A673 (cell line): ENCODE results near the gene CLTA. TPM values are rescaled to one million over a fixed set of nuclear protein-coding genes. Genes with fewer than 3 reads are reported as not detected.

Experiments
- BruUV-seq: library from RNA; stranded (reverse); fragments of 400-500 nt; replicated peaks from 2 replicates; lab custom pipeline; 2021; lab: Mats Ljungman, UMichigan
- CTCF ChIA-PET: fragments of 300-600 bp; sonication (Branson Sonifier 250); formaldehyde crosslinking; loops from one replicate; lab custom pipeline; 2022; ENCODE audit warnings: antibody characterized with exemption; lab: Charles Lee
- POLR2A ChIA-PET: fragments of 300-600 bp; sonication (Branson Sonifier 250); formaldehyde crosslinking; loops from one replicate; lab custom pipeline; 2022; ENCODE audit warnings: antibody characterized with exemption; ENCODE audit not compliant: low non-redundant PET; lab: Charles Lee
- DNase-seq: peaks from one replicate; pipeline ENCODE4 v3.0.0-alpha.2; 2015; ENCODE audit warnings: low spot score
- H3K27ac ChIP-seq: fragments of 200-600 bp; sonication (generic); 2 replicates; pipeline ENCODE4 v1.5.1; 2016; ENCODE audit warnings: mixed run types, low read depth, mild to moderate bottlenecking, mixed read lengths, antibody characterized with exemption, low read length; ENCODE audit not compliant: poor library complexity, severe bottlenecking
- H3K27me3 ChIP-seq: fragments of 200-600 bp; sonication (generic); replicated peaks from 2 replicates; pipeline ENCODE4 v1.6.1; 2017; ENCODE audit warnings: mixed run types, low read depth, mild to moderate bottlenecking, mixed read lengths, antibody characterized with exemption, low read length; ENCODE audit not compliant: insufficient read depth, poor library complexity
- H3K36me3 ChIP-seq: fragments of 200-600 bp; sonication (generic); 2 replicates; pipeline ENCODE4 v1.6.1; 2016; ENCODE audit warnings: mixed run types, mild to moderate bottlenecking, mixed read lengths, antibody characterized with exemption, low read length; ENCODE audit not compliant: insufficient read depth, poor library complexity, severe bottlenecking
- H3K4me1 ChIP-seq: fragments of 200-600 bp; sonication (generic); 2 replicates; pipeline ENCODE4 v1.6.1; 2017; ENCODE audit warnings: mixed run types, mild to moderate bottlenecking, mixed read lengths, antibody characterized with exemption, low read length; ENCODE audit not compliant: insufficient read depth, poor library complexity, severe bottlenecking
- H3K4me3 ChIP-seq: fragments of 200-600 bp; sonication (generic); 2 replicates; pipeline ENCODE4 v1.5.1; 2016; ENCODE audit warnings: low read depth, mixed run types, mild to moderate bottlenecking, mixed read lengths, low read length; ENCODE audit not compliant: poor library complexity, severe bottlenecking
- H3K9me3 ChIP-seq: fragments of 200-600 bp; sonication (generic); 2 replicates; pipeline ENCODE4 v1.6.1; 2016; ENCODE audit warnings: mixed run types, low read depth, mild to moderate bottlenecking, mixed read lengths, antibody characterized with exemption, low read length; ENCODE audit not compliant: poor library complexity, severe bottlenecking
- CTCF ChIP-seq: fragments of 300-800, 200-600 bp; sonication (generic); conservative IDR thresholded peaks from 2 replicates; pipeline ENCODE4 v1.5.1; 2017; ENCODE audit warnings: low read depth, mild to moderate bottlenecking, antibody characterized with exemption, low read length, moderate library complexity, mixed read lengths
- EZH2 ChIP-seq: fragments of 200-600 bp; sonication (generic); IDR thresholded peaks from 2 replicates; pipeline ENCODE4 v1.6.1; 2017; ENCODE audit warnings: borderline replicate concordance, low read depth, mild to moderate bottlenecking, mixed read lengths, antibody characterized with exemption, low read length; ENCODE audit not compliant: poor library complexity, severe bottlenecking
- intact Hi-C: fragments of 100-400 bp; cut with micrococcal nuclease; formaldehyde crosslinking; loops from one replicate; pipeline ENCODE4 v1.10.0; 2022; ENCODE audit not compliant: unreplicated experiment
- total RNA-seq: library from RNA; stranded (reverse); gene quantifications from 2 replicates; pipeline ENCODE4 v1.2.3, GENCODE V29; 2021

The CLTA gene
- total RNA-seq, 1 experiment from 2014 or later = 226 TPM

GRCh38 chr9:36142510-36143244 is 48.0 kb upstream of the CLTA start:
- POLR2A ChIA-PET = no interaction called here

GRCh38 chr9:36143245-36143641 is 47.5 kb upstream of the CLTA start:
- ChIA-PET CTCF (no interaction called here), POLR2A (no interaction called here)
- no peaks in the 10 kb centered on the region for H3K27me3 ChIP-seq
- no peak overlapping the region for H3K27ac ChIP-seq
- H3K36me3 ChIP-seq = no peaks in the 10 kb centered on the region
- H3K9me3 ChIP-seq = no peaks in the 10 kb centered on the region
- no peaks in the 10 kb centered on the region for H3K4me1 ChIP-seq
- TF ChIP-seq EZH2 = no peak
- no peak for TF ChIP-seq CTCF
- no peak overlapping the region for H3K4me3 ChIP-seq
- BruUV-seq = no TSS peak
- intact Hi-C loops = no loop called here
- no peak for DNase-seq

More at GRCh38 chr9:36142510-36143244, 48.0 kb upstream of the CLTA start:
- BruUV-seq = no TSS peak
- no peak for DNase-seq
- intact Hi-C loops = no loop called here
- no peak for TF ChIP-seq CTCF
- no peak for TF ChIP-seq EZH2
- CTCF ChIA-PET = no interaction called here
- Histone ChIP-seq H3K4me1 (no peaks in the 10 kb centered on the region), H3K36me3 (no peaks in the 10 kb centered on the region), H3K9me3 (no peaks in the 10 kb centered on the region), H3K27ac (no peak overlapping the region), H3K4me3 (no peak overlapping the region), H3K27me3 (no peaks in the 10 kb centered on the region)

GRCh38 chr9:36144309-36145232 is 46.1 kb upstream of the CLTA start:
- TF ChIP-seq EZH2 (no peak), CTCF (no peak)
- no peaks in the 10 kb centered on the region for H3K4me1 ChIP-seq
- CTCF ChIA-PET = no interaction called here
- intact Hi-C loops = no loop called here
- H3K27ac ChIP-seq = no peak overlapping the region
- no peaks in the 10 kb centered on the region for H3K36me3 ChIP-seq
- no TSS peak for BruUV-seq
- DNase-seq = no peak
- POLR2A ChIA-PET = no interaction called here
- H3K9me3 ChIP-seq = no peaks in the 10 kb centered on the region
- no peak overlapping the region for H3K4me3 ChIP-seq
- no peaks in the 10 kb centered on the region for H3K27me3 ChIP-seq
